BE2C (cell line): Measurements from ENCODE around the gene CELF1.
A peak's percentile ranks its signal among the peaks of the same experiment; 100 is the strongest.

ENCODE experiments used
- DNase-seq: peaks from one replicate; pipeline ENCODE4 v3.0.0-alpha.2; 2020
- H3K27me3 ChIP-seq: fragments of 250-450 bp; sonication (Bioruptor Pico); 2 replicates; pipeline ENCODE4 v1.5.1; 2020; ENCODE audit warnings: mild to moderate bottlenecking
- H3K36me3 ChIP-seq: fragments of 250-450 bp; sonication (Bioruptor Pico); 2 replicates; pipeline ENCODE4 v1.5.1; 2020; ENCODE audit warnings: mild to moderate bottlenecking
- H3K4me1 ChIP-seq: fragments of 250-450 bp; sonication (Bioruptor Pico); 2 replicates; pipeline ENCODE4 v1.5.1; 2020
- H3K4me3 ChIP-seq: 2 replicates; pipeline ENCODE4 v1.5.1; 2011; ENCODE audit warnings: low read depth, low read length
- H3K9me3 ChIP-seq: fragments of 250-450 bp; sonication (Bioruptor Pico); 2 replicates; pipeline ENCODE4 v1.5.1; 2020
- TF ChIP-seq, protein P1 (sequence below): IDR thresholded peaks from 2 replicates; pipeline ENCODE4 v1.5.1; 2012; ENCODE audit warnings: mild to moderate bottlenecking, low read depth, low read length

Gene CELF1

DNA sequence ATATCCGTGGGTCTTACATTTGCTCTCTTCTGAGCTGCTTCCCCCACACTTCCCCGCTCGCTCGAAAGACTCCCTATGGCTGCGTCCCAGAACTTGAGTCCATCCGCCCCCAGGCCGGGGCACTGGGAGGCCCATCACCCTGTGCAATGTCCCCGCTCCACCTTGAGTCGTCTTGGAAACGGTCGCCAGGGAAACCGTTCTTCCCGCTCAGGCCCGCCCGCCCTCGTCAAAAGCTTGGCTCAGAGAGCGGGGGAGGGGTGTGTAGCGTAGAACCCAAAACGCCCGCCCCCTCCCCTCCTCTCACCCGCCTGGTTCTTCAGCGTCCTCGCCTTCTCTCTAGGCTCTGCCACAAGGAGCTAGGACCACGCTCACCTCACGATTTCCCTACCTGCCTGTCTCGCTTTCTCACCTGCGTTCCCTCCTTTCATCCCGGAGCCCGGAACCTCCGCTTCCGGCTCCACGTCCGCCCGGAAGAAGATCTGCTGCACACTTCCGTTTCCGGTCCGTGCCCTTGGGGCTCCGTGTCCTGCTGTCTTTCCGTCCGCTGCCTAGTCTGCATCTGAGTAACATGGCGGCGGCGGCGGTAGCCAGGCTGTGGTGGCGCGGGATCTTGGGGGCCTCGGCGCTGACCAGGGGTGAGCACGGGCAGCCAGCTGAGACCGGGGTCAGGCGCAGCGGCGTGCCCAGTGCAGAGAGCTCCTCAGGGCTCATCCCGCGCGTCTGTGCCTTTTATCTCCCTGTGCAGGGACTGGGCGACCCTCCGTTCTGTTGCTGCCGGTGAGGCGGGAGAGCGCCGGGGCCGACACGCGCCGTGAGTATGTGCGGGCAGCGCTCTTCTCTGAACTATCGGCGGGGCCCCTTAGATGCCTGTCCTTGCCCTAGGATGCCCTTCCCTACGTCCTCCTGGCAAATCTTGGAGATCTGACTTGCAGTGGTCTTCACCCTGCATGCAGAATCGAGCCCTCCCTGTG lies 25.9 kb upstream of the CELF1 start, which contains the start of the genes KBTBD4 and NDUFS3:
TSS of gene KBTBD4 (minus strand) at position 447 of the 971 bp plus-strand sequence. CDS start at position 428, 19 bp downstream.
TSS of gene NDUFS3 (plus strand) at position 551 of the 971 bp plus-strand sequence. CDS start at position 569, 18 bp downstream.
- TF ChIP-seq, protein P1, sequence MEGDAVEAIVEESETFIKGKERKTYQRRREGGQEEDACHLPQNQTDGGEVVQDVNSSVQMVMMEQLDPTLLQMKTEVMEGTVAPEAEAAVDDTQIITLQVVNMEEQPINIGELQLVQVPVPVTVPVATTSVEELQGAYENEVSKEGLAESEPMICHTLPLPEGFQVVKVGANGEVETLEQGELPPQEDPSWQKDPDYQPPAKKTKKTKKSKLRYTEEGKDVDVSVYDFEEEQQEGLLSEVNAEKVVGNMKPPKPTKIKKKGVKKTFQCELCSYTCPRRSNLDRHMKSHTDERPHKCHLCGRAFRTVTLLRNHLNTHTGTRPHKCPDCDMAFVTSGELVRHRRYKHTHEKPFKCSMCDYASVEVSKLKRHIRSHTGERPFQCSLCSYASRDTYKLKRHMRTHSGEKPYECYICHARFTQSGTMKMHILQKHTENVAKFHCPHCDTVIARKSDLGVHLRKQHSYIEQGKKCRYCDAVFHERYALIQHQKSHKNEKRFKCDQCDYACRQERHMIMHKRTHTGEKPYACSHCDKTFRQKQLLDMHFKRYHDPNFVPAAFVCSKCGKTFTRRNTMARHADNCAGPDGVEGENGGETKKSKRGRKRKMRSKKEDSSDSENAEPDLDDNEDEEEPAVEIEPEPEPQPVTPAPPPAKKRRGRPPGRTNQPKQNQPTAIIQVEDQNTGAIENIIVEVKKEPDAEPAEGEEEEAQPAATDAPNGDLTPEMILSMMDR = no peak
- Histone ChIP-seq H3K36me3 (peaks cover 15% of the 10 kb centered on the region), H3K27me3 (no peaks in the 10 kb centered on the region), H3K4me3 (peak within 1 kb of the TSS; percentile 94), H3K9me3 (no peaks in the 10 kb centered on the region), H3K4me1 (no peaks in the 10 kb centered on the region)
- DNase-seq = peak; percentile 85

GRCh38 chr11:47577460-47578041 lies 24.6 kb upstream of the CELF1 start:
- H3K9me3 ChIP-seq = no peaks in the 10 kb centered on the region
- peak overlapping the region; percentile 94 for H3K4me3 ChIP-seq
- peaks cover 24% of the 10 kb centered on the region for H3K36me3 ChIP-seq
- no peaks in the 10 kb centered on the region for H3K27me3 ChIP-seq
- no peaks in the 10 kb centered on the region for H3K4me1 ChIP-seq
- no peak for DNase-seq
- TF ChIP-seq, protein P1 = no peak

DNA sequence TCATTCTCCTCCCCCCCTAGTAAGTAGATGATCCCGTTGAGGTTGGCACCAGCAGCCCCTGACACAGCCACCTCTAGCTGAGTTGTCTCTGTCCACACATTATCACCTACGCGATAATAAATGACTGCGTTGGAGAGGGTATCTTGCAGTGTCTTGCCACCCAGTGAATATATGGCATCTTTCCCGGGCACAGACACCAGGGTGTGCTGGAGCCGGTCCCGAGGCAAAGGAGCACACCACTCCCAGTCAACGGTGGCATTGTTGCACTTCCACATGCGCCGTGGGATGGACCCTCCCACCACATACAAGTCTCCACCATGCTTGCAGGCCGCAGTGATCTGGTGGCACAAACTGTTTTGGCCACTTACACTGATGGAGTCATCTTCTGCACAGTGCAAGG lies 20.4 kb upstream of the CELF1 start:
- no peaks in the 10 kb centered on the region for H3K4me1 ChIP-seq
- TF ChIP-seq, protein P1 = no peak
- DNase-seq = no peak
- no peaks in the 10 kb centered on the region for H3K27me3 ChIP-seq
- H3K4me3 ChIP-seq = no peak overlapping the region
- peaks cover 12% of the 10 kb centered on the region for H3K36me3 ChIP-seq
- H3K9me3 ChIP-seq = no peaks in the 10 kb centered on the region

GRCh38 chr11:47572715-47573255 lies 19.9 kb upstream of the CELF1 start:
- no peaks in the 10 kb centered on the region for H3K4me1 ChIP-seq
- TF ChIP-seq, protein P1 = no peak
- no peak overlapping the region for H3K4me3 ChIP-seq
- no peaks in the 10 kb centered on the region for H3K9me3 ChIP-seq
- DNase-seq = peak; percentile 43
- H3K36me3 ChIP-seq = peaks cover 12% of the 10 kb centered on the region
- H3K27me3 ChIP-seq = no peaks in the 10 kb centered on the region

DNA sequence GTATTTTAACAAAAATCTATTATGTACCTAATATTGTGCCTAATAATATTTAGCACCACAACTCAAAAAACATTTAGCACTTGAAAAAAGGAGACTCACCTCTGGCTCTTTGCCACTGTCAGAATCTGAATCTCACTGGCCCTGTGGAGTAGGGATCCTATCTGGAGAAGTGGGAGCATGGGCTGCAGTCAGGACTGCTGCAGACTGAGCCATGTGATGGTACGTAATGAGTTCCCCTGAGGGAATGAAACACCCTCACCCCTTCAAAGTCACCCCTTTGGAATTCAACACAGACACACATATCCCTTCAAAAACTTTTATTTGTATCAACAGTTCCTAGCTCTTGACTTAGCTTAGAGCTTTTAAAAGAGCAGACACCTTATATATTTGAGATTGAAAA lies 19.0 kb upstream of the CELF1 start:
- Histone ChIP-seq H3K4me1 (no peaks in the 10 kb centered on the region), H3K9me3 (no peaks in the 10 kb centered on the region), H3K36me3 (peaks cover 12% of the 10 kb centered on the region), H3K4me3 (no peak overlapping the region), H3K27me3 (no peaks in the 10 kb centered on the region)
- TF ChIP-seq, protein P1 = no peak
- DNase-seq = no peak
